SU-DHL-6 (cell line): ENCODE data around the gene ELN.

ENCODE experiments used
- H2AFZ ChIP-seq: fragments of 200-600 bp; sonication (generic); 2 replicates; pipeline ENCODE4 v1.6.1; 2014; ENCODE audit warnings: low read depth, mild to moderate bottlenecking, moderate library complexity, mixed read lengths, antibody characterized with exemption, low read length; ENCODE audit not compliant: severe bottlenecking
- H3F3A ChIP-seq: fragments of 200-600 bp; shearing (Covaris generic); 2 replicates; pipeline ENCODE4 v1.6.0; 2016; ENCODE audit warnings: antibody characterized with exemption, mild to moderate bottlenecking; ENCODE audit not compliant: insufficient read depth
- H3K27ac ChIP-seq: fragments of 200-600 bp; sonication (generic); 2 replicates; pipeline ENCODE4 v1.5.1; 2016; ENCODE audit warnings: low read depth, mild to moderate bottlenecking, low read length, moderate library complexity, mixed read lengths
- H3K27me3 ChIP-seq: fragments of 200-600 bp; sonication (generic), shearing (Covaris generic); 2 replicates; pipeline ENCODE4 v1.6.0; 2014; ENCODE audit warnings: mild to moderate bottlenecking, low read length
- H3K36me3 ChIP-seq: fragments of 200-600 bp; sonication (generic); 2 replicates; pipeline ENCODE4 v1.6.1; 2014; ENCODE audit warnings: mild to moderate bottlenecking, low read length, mixed read lengths
- H3K4me2 ChIP-seq: fragments of 300-600, 200-600 bp; shearing (Covaris generic), sonication (generic); 2 replicates; pipeline ENCODE4 v1.6.0; 2014; ENCODE audit warnings: low read length, low read depth, mild to moderate bottlenecking; ENCODE audit not compliant: poor library complexity, severe bottlenecking
- H3K4me3 ChIP-seq: fragments of 200-600 bp; sonication (generic); 2 replicates; pipeline ENCODE4 v1.5.1; 2014; ENCODE audit warnings: antibody characterized with exemption, low read length, mild to moderate bottlenecking, mixed read lengths; ENCODE audit not compliant: insufficient read depth, poor library complexity, severe bottlenecking
- H3K79me2 ChIP-seq: fragments of 200-600 bp; sonication (generic); 2 replicates; pipeline ENCODE4 v1.6.1; 2014; ENCODE audit warnings: mild to moderate bottlenecking, low read length, moderate library complexity; ENCODE audit not compliant: insufficient read depth
- H3K9ac ChIP-seq: fragments of 200-600 bp; sonication (generic); 2 replicates; pipeline ENCODE4 v1.7.0; 2014; ENCODE audit warnings: mild to moderate bottlenecking, low read length
- H3K9me2 ChIP-seq: fragments of 200-600 bp; sonication (generic); replicated peaks from 2 replicates; pipeline ENCODE4 v1.6.1; 2014; ENCODE audit warnings: low read length; ENCODE audit not compliant: insufficient read depth
- H3K9me3 ChIP-seq: fragments of 200-600 bp; sonication (generic); 2 replicates; pipeline ENCODE4 v1.6.1; 2014; ENCODE audit warnings: low read length, mixed read lengths; ENCODE audit not compliant: insufficient read depth
- H4K20me1 ChIP-seq: fragments of 200-600 bp; sonication (generic); 2 replicates; pipeline ENCODE4 v1.6.1; 2014; ENCODE audit warnings: low read depth, mild to moderate bottlenecking, antibody characterized with exemption, low read length, moderate library complexity, mixed read lengths
- EZH2phosphoT487 ChIP-seq: fragments of 200-600 bp; sonication (generic), shearing (Covaris generic); conservative IDR thresholded peaks from 2 replicates; pipeline ENCODE4 v1.6.1; 2018; ENCODE audit warnings: mild to moderate bottlenecking, antibody characterized with exemption, low read length, moderate library complexity, mixed read lengths
- TF ChIP-seq, protein P1 (sequence below): fragments of 200-600 bp; sonication (generic); IDR thresholded peaks from one replicate; pipeline ENCODE4 v1.5.1; 2017; ENCODE audit warnings: antibody characterized with exemption, mild to moderate bottlenecking, low read length, moderate library complexity; ENCODE audit not compliant: insufficient read depth, poor library complexity, severe bottlenecking

Gene ELN

GRCh38 chr7:74038194-74038961, 10.4 kb downstream of the ELN start:
- Histone ChIP-seq H3K4me3 (no peak overlapping the region), H4K20me1 (no peaks in the 10 kb centered on the region), H3K27ac (no peak overlapping the region), H3K36me3 (no peaks in the 10 kb centered on the region), H2AFZ (no peak overlapping the region), H3K9me2 (no peaks in the 10 kb centered on the region), H3F3A (no peaks in the 10 kb centered on the region), H3K4me2 (no peak overlapping the region), H3K9ac (no peak overlapping the region), H3K9me3 (no peaks in the 10 kb centered on the region), H3K79me2 (no peaks in the 10 kb centered on the region), H3K27me3 (no peaks in the 10 kb centered on the region)
- no peak for TF ChIP-seq EZH2phosphoT487
- TF ChIP-seq, protein P1, sequence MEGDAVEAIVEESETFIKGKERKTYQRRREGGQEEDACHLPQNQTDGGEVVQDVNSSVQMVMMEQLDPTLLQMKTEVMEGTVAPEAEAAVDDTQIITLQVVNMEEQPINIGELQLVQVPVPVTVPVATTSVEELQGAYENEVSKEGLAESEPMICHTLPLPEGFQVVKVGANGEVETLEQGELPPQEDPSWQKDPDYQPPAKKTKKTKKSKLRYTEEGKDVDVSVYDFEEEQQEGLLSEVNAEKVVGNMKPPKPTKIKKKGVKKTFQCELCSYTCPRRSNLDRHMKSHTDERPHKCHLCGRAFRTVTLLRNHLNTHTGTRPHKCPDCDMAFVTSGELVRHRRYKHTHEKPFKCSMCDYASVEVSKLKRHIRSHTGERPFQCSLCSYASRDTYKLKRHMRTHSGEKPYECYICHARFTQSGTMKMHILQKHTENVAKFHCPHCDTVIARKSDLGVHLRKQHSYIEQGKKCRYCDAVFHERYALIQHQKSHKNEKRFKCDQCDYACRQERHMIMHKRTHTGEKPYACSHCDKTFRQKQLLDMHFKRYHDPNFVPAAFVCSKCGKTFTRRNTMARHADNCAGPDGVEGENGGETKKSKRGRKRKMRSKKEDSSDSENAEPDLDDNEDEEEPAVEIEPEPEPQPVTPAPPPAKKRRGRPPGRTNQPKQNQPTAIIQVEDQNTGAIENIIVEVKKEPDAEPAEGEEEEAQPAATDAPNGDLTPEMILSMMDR = no peak

DNA sequence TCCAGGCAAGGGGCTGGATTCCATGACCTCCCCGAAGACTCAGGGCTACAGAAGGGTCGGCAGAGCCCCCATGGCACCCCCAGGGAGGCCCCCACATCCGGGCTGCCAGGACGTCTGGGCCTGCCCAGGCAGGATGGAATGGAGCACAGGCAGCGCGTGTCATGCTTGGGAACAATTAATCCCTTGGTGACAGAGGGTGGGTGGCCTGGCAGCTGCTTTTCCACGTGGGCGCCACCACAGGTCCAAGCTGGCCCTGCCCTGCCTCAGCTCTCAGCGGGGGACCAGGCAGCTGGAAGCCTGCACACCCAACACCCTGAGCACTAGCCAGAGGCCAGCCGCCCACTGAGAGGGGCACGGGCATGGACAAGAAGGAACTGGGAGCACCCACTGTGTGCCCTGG, 11.4 kb downstream of the ELN start:
- Histone ChIP-seq H3K79me2 (no peaks in the 10 kb centered on the region), H4K20me1 (no peaks in the 10 kb centered on the region), H3K27ac (no peak overlapping the region), H3K9me3 (no peaks in the 10 kb centered on the region), H2AFZ (no peak overlapping the region), H3K27me3 (no peaks in the 10 kb centered on the region), H3K9me2 (no peaks in the 10 kb centered on the region), H3F3A (no peaks in the 10 kb centered on the region), H3K4me2 (no peak overlapping the region), H3K36me3 (no peaks in the 10 kb centered on the region), H3K4me3 (no peak overlapping the region), H3K9ac (no peak overlapping the region)
- TF ChIP-seq EZH2phosphoT487 = no peak
- TF ChIP-seq, protein P1 = no peak

GRCh38 chr7:74040101-74040790, 12.3 kb downstream of the ELN start:
- no peak for TF ChIP-seq EZH2phosphoT487
- TF ChIP-seq, protein P1 = no peak
- Histone ChIP-seq H3K9ac (no peak overlapping the region), H3K9me2 (no peaks in the 10 kb centered on the region), H2AFZ (no peak overlapping the region), H3K4me2 (no peak overlapping the region), H3K4me3 (no peak overlapping the region), H3K27me3 (no peaks in the 10 kb centered on the region), H3K27ac (no peak overlapping the region), H3K36me3 (no peaks in the 10 kb centered on the region), H4K20me1 (no peaks in the 10 kb centered on the region), H3K9me3 (no peaks in the 10 kb centered on the region), H3F3A (no peaks in the 10 kb centered on the region), H3K79me2 (no peaks in the 10 kb centered on the region)
